Left forelimb (tissue), 1 donor: ENCODE results near the gene BSG.

Experiments used
- DNase-seq: peaks from one replicate; pipeline ENCODE4 v3.0.0-alpha.2; 2018; ENCODE audit warnings: low spot score

Gene BSG

DNA sequence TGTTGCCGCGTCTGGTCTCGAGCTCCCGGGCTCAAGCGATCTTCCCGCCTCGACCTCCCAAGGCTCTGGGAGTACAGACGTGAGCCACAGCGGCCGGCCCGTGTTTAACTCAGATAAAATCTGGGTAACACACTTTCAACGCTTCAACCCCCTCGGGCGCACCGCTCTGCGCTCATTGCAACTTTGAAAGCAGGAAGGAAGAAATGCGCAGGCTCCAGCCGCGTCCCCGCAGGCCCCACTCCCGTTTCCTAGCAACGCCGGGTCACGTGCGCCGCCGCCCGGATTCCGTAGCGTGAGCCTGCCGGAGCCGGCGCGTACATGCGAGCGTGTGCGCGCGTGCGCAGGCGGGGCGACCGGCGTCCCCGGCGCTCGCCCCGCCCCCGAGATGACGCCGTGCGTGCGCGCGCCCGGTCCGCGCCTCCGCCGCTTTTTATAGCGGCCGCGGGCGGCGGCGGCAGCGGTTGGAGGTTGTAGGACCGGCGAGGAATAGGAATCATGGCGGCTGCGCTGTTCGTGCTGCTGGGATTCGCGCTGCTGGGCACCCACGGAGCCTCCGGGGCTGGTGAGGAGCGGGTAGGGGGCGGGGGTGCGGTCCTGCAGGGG, at the start of gene BSG:
TSS of gene BSG (plus strand) at position 457 of the 603 bp plus-strand sequence. CDS start at position 496, 39 bp downstream.
- DNase-seq = peak; percentile 99

DNA sequence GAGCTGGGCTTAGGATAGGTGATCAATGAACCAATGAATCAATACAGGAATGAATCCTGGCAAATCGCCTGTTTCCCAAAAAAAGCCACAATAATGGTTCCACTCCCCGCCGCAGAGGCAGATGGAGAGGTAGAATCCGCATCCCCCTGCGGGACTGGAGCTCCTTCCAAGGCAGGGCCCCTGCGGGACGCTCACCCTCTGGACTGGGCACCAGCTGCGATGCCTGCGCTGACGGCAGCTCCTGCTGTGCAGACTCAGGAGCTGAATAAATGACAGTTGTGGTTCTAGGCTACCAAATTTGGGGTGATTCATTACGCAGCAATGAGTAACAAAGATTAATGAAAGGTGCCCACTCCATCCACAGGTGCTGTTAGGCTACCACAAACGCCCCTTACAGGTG, 49.7 kb upstream of the BSG start:
- no peak for DNase-seq

DNA sequence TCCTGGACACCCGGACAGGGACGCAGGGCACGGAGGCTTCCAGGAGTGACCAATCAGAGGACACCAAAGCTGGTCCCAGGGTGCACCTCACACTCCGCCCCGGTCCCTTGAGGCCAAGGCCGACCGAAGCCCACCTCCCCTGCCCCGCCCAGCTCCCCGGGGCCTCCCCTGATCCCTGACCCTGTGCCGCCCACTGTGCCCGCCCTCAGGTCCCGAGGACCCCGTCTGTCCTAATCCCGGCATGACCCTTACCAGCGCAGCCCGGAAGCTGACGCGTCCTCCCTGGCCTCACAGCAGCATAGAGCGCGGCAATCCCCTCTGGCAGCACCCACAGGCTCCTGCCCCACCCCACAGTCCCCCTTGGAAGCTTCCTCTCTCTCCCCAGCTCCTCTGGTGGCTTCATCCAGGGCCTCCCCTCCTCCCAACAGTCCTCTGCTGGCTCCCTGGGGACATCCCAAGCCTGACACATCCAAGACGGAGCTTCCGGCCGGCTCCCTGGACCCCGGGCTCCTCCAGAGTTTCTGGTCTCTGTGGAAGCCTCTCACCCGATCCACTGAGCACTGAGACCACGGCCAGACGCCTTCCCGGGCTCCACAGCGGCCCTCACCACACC, 48.2 kb upstream of the BSG start:
- DNase-seq = peak; percentile 67

DNA sequence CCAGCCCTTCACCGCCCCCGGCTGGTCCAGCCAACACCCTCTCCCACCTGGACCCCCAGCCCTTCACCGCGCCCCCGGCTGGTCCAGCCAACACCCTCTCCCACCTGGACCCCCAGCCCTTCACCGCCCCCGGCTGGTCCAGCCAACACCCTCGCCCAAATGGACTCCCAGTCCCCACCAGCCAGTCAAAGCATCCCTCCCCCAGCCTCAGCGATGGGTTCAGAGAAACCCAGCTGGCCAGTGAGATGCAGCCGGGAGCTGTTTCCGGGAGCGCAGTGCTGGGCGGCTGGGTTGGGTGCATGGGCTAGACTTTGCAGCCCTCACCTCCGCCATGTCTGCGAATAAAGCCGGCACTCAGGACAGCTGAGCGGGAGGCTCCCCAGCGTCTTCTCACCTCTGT, 47.4 kb upstream of the BSG start:
- no peak for DNase-seq

DNA sequence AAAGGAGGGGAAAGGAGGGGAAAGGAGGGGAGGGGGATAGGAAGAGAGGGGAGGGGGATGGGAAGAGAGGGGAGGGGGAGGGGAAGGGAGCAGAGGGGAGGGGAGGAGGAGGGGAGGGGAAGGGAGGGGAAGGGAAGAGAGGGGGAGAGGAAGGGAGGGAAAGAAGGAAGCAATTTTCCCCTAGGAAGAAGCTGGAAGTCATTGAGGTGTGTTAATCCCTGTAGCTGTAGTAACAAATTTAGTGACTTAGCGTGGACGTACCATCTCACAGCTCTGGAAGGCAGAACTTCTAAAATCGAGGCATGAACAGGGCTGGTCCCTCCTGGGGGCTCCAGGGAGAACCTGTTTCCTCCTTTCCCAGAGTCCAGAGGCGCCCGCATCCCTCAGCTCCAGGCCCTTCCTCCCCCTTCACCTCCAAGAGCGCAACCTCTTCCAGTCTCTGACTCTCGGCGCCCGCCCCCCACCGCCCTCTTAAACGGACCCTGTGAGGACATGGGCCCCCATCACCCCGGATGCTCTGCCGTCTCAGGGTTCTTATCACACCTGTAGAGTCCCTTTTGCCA, 46.5 kb upstream of the BSG start:
- DNase-seq = no peak

DNA sequence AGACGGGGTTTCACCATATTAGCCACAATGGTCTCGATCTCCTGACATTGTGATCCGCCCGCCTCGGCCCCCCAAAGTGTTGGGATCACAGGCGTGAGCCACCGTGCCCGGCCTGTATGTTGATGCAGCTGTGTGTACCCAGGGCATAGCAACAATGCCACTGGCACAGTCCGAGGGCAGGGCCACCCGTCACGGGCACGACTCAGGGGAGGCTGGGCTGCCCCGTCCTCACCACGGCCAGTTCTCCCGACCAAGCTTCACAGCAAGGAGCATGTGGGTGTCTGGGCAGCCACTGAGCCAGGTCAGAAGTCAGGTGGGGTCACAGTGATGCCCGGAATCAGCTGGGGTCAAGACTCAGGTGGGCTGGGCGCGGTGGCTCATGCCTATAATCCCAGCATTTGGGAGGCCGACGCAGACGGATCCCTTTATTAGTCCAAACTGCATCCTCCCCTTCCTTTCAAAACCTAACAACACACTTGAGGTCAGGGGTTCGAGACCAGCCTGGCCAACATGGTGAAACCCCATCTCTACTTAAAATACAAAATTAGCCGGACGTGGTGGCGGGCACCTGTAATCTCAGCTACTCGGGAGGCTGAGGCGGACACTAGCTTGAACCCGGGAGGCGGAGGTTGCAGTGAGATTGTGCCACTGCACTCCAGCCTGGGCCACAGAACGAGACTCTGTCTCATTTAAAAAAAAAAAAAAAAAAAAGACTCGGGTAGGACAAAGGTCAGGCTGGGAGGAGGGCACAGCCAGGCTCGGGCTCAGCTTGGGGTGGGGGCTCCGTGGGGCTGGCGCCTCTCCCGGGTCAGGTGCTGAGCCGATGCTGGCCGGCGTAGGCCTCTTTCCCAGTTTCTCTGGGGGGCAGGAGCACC, 42.0 kb upstream of the BSG start:
- DNase-seq = no peak

DNA sequence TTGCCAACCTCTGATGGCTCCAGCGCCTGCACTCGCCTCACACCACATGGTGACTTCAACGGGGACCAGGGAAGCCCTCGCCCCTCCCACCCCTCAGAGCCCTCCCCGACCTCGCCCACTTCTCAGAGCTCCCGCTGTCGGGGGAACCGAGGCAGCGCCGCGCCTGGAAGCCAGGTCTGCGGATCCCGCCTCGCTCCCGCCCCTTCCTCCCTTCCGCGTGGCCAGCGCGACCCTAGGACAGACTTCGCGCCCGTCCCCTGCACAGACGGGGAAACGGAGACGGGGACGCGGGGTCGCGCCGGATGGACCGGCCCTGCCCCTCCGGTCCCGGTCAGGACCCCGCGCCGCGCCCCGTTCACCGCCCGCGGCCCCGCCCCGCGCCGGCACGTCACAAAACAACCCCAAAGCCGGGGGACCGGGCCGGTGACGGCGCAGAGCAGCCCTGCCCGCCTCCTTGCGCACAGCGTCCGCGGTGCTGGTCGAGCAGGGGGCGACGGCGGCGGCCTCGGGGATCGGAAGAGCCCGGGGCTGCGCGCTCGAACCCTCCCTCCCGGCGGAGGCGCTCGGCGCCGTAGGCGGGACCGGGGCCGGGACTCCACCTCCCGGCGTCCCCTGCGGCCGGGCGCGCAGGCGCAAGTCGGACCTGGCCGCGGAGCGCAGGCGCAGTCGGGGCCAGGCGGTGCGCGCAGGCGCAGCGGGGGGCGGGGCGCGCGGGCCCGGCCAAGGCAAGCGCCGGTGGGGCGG, 41.2 kb upstream of the BSG start:
- peak; percentile 94 for DNase-seq

DNA sequence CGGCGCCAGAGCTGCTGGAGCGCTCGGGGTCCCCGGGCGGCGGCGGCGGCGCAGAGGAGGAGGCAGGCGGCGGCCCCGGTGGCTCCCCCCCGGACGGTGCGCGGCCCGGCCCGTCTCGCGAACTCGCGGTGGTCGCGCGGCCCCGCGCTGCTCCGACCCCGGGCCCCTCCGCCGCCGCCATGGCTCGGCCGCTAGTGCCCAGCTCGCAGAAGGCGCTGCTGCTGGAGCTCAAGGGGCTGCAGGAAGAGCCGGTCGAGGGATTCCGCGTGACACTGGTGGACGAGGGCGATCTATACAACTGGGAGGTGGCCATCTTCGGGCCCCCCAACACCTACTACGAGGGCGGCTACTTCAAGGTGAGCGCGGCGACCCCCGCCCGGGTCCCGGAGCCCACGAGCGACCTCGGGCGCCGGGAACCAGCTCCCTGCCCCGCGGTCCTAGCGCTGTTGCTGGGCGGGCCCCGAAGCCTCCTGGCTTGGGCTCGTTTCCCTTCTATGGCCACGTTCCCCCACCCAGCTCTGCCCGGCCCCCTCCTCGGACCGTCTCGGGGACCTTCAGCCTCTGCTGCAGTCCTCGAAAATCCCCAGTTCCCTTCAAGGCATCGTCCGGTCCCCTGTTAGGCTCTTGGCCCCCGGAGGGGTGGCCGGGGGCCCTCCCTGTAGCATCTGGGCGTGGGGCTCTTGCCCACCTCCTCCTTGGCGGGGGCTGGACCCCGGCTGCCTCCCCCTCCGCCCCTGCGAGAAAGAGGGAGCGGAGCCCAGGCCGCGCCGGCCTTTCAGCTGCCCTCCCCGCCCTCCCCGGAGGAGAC, 40.4 kb upstream of the BSG start, which contains the start of gene CDC34:
TSS of gene CDC34 (plus strand) at position 8 of the 808 bp plus-strand sequence. CDS start at position 180, 172 bp downstream.
- DNase-seq = no peak

DNA sequence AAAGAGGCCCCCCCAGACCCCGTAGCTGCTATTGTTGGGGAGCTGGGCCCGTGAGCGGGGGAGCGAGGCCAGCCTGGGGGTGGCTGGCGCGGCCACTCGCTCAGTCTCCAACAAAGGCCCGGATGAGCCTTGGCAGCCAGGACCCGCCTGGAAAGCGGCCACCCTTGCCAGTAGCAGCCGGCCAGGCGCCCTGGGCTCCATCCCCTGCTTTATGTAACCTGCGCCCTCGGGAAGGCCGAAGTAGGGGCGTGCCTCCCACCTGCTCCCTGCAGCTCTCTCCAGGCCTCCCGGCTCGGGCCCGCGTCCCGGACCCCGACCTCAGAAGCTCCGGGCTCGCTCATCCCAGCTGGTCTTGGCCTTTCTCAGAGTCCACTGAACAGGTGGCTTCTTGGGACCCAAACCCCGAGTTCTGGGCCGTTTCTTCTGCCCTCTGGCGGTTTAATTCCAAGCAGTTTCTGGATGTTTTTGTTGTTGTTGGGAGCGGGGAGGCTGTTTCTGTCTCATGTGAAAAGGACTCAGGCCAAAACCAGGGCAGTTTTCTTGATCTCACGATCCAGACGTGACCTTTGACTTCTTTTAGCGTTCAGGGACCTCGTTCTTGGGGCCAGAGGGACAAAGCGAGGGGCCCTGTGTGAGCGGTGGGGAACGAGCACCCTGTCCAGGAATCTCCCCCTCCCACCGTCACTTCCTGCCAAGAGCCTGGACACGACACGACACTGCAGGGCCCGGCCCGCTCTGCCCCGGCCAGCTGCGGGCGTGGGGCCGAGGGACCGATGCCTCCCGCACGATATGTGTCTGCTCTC, 39.6 kb upstream of the BSG start:
- peak; percentile 82 for DNase-seq

DNA sequence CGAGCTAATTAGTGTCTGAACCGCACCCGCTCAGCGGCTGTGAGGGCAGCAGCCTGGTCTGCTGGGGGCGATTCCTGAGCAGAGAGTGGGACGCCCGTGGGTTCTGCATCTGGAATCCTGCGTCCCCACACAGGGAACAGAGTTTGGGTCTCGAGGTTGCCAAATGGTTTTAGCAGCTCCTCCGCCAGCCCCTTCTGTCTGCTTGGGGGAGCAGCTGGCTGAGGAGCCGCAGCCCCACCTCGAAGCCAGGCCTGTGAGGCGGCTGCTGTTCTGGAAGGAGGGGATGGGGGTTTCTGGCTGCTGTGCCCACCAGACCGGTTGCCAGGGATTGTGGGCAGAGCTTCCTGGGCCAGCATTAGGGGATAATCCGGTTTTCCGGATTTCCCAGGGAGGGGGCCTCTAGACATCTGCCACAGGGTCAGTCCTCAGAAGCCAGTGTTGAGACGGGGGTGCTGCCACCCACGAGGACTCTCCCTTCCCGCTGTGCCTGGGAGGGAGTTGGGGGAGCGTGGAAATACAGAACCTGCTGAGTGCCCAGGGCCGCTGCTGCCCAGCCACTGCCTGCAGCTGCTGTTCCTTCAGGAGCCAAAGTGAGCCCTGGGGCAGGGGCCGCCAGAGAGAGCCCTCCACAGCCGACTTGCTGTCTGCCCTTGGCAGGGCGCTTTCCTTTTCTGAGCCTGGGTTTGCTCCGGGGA, 38.9 kb upstream of the BSG start:
- DNase-seq = no peak

DNA sequence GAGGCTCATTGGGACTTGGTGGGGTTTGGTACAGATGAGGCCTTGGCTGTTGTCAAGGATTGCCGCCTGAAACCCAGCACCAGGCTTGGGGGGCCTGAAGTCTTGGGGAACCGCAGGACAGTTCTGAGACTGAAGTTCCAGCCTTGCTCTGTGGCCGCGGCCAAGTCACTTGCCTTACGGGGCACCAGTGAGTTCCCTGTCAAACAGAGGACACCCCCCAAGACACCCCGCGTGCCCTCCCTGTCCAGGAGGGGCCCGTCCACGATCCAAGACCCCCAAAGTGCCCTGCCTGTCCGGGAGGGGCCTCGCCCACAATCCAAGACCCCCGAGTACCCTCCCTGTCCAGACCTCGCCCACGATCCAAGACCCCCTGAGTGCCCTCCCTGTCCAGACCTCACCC, 38.3 kb upstream of the BSG start:
- no peak for DNase-seq

DNA sequence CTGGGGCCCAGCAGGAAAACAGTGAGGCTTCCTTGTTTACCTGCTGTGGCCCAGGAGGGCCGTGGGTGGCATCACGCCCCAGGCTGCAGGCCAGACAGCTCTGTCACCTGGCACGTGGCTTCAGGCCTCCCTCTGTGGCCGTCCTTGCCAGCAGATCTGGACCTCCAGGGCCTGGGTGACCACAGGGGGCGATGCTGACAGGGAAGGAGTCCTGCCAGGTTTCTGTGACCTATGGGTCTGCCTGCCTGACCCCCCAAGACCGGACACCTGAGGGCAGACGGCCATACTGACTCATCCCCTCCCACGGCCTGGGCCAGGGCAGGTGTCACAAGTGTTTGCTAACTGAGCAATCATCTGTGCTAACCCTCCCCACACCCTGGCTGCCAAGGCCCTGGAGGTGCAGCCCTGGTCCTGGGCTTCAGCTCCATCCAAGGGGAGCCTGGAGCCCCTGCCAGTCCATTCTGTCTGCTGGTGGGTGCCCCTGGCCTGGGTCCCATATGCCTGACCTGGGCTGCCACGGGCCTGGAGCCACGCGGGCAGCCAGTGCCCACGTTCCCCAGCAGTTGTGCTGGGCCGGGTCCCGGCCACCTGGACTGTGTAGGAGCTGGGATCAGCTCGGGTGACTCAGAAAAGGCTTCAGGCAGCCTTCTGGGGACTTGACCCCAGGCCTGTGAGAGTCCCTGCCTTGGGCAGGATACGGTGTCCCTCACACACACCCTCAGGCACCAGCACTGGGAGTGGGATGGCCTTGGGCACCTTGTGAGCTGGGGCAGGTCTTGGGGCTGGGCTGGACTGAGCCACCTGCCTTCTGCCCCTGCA, 37.2 kb upstream of the BSG start:
- DNase-seq = no peak

DNA sequence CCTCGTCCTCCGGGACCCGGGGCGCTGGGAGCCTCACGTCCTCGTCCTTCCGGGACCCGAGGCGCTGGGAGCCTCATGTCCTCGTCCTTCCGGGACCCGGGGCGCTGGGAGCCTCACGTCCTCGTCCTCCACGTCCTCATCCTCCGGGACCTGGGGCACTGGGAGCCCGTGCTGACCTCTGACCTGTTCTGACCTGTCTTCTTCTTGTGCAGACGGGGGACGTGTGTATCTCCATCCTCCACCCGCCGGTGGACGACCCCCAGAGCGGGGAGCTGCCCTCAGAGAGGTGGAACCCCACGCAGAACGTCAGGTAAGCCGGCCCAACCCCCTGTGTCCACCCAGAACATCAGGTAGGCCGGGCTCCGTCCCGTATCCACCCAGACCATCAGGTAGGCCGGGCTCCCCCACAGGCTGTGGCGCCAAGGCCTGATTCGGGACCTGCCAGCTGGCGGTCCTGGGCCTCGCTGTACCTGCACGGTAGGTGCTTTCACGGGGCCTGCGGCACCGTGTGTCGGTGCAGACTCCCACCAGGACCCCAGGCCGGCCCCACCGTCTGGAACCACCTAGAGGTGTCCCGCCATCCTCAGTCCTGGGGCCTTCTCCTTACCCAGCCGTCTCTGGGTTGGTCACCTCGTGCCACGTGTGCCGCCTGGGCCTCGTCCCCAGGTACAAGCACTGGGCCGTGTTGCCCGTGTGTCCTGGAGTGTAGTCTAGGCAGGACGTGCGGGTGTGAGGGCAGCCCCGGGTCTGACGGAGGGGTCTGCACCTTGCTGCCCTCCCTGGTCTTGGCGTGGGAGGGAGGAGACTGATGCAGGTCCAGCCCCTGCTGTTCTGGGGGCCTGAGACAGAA, 36.1 kb upstream of the BSG start:
- DNase-seq = no peak

DNA sequence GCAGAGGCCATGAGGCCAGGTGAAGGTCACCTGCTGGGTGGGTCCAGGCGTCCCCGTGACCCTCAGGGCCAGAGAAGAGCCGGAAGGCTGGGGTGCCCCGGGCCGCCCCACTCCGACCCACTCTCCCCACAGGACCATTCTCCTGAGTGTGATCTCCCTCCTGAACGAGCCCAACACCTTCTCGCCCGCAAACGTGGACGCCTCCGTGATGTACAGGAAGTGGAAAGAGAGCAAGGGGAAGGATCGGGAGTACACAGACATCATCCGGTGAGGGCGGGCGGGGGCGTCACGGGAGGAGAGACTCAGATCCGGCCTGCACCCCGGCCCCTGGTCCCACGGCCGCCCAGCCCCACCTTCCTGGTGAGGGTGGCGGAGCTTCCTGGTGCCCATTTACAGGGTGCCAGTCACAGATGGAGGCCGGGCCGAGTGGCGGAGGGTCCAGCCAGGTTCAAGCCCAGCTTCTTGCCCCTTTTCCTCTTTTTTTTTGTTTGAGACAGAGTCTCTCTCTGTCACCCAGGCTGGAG, 35.5 kb upstream of the BSG start:
- no peak for DNase-seq

DNA sequence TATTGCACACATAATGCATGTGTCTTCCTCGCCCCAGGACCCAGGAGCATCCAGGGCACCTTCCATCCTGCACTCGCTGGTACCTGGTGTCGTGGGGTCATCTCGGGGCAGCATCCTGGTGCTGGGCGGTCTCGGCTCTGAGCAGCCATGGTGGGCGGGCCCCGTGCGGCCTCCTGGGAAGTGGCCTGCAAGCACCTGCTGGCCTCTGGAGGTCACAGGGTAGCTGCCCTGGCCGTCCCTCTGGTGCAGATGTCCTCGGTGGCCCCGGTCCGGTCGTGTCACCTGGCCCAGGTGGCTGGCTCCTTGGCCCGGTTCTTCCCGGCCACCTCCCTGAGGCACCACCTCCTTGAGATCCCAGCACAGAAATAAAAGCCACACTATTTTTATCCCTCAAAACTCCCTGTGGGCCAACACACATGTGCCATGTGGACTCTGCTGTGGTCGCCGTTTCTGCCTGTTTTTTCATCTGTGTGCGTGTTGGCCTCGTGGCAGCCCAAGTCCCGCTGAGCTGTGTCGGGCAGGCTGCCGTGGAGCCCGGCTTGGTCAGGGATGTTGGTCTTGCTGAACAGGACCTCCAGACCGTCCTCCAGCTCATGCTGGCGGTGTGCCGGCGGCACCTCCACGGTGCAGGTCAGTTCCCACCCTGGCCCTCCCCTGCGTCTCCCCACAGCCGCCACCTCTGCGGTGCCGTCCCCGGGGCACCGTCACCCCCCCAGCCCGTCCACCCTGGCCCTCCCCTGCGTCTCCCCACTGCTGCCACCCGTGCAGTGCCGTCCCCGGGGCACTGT, 33.6 kb upstream of the BSG start:
- no peak for DNase-seq

DNA sequence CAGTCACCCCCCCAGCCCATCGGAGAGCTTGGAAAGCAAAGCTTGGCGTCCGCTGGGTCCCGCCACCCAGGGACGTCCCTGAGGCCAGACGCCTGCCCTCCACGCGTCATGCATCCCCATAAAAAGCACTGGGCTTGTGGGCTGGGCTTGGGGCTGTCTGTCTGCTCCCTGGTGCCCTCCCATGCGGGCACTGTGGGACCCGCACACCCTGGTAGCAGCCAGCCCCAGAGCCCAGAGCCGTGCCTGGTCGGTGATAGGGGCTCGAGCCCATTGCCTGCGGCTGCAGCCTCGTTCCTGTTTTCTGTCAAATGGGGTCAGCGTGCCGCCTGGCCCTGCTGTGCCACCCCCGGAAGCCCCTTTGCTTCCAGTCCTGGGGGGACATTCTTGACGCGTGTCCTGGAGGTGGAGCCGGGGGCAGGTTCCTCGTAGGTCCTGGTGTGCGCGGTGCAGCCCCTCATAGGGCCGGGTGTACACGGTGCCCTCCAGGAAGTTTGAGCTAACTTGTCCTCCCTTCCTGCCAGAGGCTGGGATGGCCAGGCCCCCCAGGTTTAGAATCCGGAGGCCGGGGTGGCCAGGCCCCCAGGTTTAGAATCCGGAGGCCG, 32.9 kb upstream of the BSG start:
- no peak for DNase-seq
